ENCODE data around the gene CDCA8.

CDCA8 gene

GRCh38 chr1:37660664-37661063, 31.7 kb upstream of the CDCA8 start:
- TF ChIP-seq, protein P1, sequence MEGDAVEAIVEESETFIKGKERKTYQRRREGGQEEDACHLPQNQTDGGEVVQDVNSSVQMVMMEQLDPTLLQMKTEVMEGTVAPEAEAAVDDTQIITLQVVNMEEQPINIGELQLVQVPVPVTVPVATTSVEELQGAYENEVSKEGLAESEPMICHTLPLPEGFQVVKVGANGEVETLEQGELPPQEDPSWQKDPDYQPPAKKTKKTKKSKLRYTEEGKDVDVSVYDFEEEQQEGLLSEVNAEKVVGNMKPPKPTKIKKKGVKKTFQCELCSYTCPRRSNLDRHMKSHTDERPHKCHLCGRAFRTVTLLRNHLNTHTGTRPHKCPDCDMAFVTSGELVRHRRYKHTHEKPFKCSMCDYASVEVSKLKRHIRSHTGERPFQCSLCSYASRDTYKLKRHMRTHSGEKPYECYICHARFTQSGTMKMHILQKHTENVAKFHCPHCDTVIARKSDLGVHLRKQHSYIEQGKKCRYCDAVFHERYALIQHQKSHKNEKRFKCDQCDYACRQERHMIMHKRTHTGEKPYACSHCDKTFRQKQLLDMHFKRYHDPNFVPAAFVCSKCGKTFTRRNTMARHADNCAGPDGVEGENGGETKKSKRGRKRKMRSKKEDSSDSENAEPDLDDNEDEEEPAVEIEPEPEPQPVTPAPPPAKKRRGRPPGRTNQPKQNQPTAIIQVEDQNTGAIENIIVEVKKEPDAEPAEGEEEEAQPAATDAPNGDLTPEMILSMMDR (IDR thresholded peaks at IDR 0.05; ENCODE audit: control insufficient read depth, insufficient read depth, low read depth, low read length, missing control alignments): no peak
- no peak for DNase-seq (ENCODE audit: low read depth)
- H3K4me3 ChIP-seq (ENCODE audit: control insufficient read depth, low read depth, low read length): no peak overlapping the region

- TF ChIP-seq, protein P1 (IDR thresholded peaks at IDR 0.05; ENCODE audit: control insufficient read depth, insufficient read depth, low read depth, low read length, missing control alignments): no peak
These were observed 30.9 kb upstream of the CDCA8 start for GRCh38 chr1:37661401-37661800.

DNA sequence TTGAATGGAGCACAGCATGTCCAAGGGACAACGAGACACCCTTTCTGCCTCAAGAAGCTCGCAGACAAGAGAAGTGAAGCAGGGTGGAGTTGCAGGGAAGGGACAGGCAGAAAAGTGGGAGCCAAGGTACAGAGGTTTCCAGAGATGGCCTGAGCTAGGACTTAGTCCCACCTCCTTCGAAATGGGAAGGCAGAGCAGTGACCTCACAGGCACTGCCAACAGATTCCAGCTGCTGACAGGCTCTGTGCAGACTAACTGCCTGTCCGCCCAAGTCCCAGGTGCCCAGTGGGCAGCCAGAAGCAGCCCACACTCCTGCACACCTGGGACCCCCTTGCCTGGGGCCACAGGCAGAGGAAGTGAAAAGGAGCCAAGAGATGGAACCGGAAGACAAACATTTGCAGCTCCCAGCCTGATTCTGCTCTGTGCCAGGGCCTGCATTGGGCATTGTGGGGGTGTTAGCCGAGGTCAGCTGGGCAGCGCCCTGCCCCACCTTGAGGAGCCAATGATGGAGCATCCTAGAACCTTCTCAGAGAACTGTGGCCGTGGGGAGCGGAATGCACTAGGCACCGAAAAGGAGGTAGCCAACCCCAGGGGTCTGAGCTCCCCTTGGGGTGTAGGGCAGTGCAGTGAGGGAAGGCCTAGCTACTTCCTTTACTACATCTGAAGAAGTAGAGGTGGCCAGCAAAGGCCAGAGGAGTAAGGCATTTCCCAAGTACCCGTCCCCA, 30.1 kb upstream of the CDCA8 start:
- no peak for DNase-seq (ENCODE audit: low read depth)
- no peak overlapping the region for H3K4me3 ChIP-seq (ENCODE audit: control insufficient read depth, low read depth, low read length)
- TF ChIP-seq, protein P1 (IDR thresholded peaks at IDR 0.05; ENCODE audit: control insufficient read depth, insufficient read depth, low read depth, low read length, missing control alignments): no peak

More at GRCh38 chr1:37661401-37661800, 30.9 kb upstream of the CDCA8 start:
- no peak overlapping the region for H3K4me3 ChIP-seq (ENCODE audit: control insufficient read depth, low read depth, low read length)
- no peak for DNase-seq (ENCODE audit: low read depth)

DNA sequence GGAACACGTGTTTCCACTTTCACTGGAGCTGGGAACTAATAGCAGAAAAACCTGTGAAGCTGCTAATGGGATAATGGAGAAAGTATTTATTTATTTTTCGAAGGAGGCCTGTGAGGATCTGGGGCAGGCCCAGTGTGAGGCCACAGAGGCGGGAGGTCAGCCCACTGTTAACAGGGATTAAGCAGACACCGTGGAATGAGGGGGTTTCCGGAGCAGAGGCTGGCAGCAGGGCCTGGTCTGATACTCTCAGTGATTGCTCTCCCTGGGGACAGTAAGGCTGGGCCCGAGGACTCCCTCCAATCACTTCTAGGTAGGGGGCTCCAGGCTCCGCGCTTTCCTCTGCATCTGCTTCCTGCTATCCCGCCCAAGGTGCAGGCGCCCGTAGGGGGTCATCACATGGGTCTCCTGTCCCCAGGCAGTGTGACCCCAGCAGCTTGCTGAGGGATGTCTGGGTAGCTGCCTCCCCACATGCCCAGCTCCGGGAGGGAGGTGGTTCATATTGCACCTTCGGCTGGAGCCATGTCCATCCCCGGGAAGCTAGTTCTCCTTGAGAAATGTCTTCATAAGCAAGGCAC, 28.8 kb upstream of the CDCA8 start:
- no peak overlapping the region for H3K4me3 ChIP-seq (ENCODE audit: control insufficient read depth, low read depth, low read length)
- no peak for DNase-seq (ENCODE audit: low read depth)
- TF ChIP-seq, protein P1 (IDR thresholded peaks at IDR 0.05; ENCODE audit: control insufficient read depth, insufficient read depth, low read depth, low read length, missing control alignments): no peak

- H3K4me3 ChIP-seq (ENCODE audit: control insufficient read depth, low read depth, low read length): no peak overlapping the region
- no peak for DNase-seq (ENCODE audit: low read depth)
- TF ChIP-seq, protein P1 (IDR thresholded peaks at IDR 0.05; ENCODE audit: control insufficient read depth, insufficient read depth, low read depth, low read length, missing control alignments): no peak
These were observed 26.0 kb upstream of the CDCA8 start for GRCh38 chr1:37666241-37666867.

GRCh38 chr1:37667023-37667671, 25.2 kb upstream of the CDCA8 start:
- TF ChIP-seq, protein P1 (IDR thresholded peaks at IDR 0.05; ENCODE audit: control insufficient read depth, insufficient read depth, low read depth, low read length, missing control alignments): no peak
- no peak for DNase-seq (ENCODE audit: low read depth)
- H3K4me3 ChIP-seq (ENCODE audit: control insufficient read depth, low read depth, low read length): no peak overlapping the region
